Measurements from ENCODE around the gene ATF7IP2.

- TF ChIP-seq POLR2AphosphoS5 (IDR thresholded peaks at IDR 0.05; ENCODE audit: insufficient read depth, low read depth, low read length) (no peak), POLR2A (IDR thresholded peaks at IDR 0.05; ENCODE audit: low read depth, low read length) (no peak), EZH2 (IDR thresholded peaks at IDR 0.05; ENCODE audit: borderline replicate concordance, low read depth, low read length, severe bottlenecking) (no peak), MYC (IDR thresholded peaks at IDR 0.05; ENCODE audit: low read depth, low read length) (no peak)
- TF ChIP-seq, protein P1, sequence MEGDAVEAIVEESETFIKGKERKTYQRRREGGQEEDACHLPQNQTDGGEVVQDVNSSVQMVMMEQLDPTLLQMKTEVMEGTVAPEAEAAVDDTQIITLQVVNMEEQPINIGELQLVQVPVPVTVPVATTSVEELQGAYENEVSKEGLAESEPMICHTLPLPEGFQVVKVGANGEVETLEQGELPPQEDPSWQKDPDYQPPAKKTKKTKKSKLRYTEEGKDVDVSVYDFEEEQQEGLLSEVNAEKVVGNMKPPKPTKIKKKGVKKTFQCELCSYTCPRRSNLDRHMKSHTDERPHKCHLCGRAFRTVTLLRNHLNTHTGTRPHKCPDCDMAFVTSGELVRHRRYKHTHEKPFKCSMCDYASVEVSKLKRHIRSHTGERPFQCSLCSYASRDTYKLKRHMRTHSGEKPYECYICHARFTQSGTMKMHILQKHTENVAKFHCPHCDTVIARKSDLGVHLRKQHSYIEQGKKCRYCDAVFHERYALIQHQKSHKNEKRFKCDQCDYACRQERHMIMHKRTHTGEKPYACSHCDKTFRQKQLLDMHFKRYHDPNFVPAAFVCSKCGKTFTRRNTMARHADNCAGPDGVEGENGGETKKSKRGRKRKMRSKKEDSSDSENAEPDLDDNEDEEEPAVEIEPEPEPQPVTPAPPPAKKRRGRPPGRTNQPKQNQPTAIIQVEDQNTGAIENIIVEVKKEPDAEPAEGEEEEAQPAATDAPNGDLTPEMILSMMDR (IDR thresholded peaks at IDR 0.05; ENCODE audit: extremely low read depth in 1 of 2, insufficient read depth in 1 of 2, low read depth in 1 of 2, low read length in 2 of 2): no peak
Observed at GRCh38 chr16:10412935-10413601, 27.2 kb downstream of the ATF7IP2 start.
